Suprapubic skin (tissue), 4 donors: ENCODE data around the gene HIGD1A. TPM values are rescaled to one million over a fixed set of nuclear protein-coding genes. Genes with fewer than 3 reads are reported as not detected.

Experiments
- DNase-seq, 2 donors: peaks; one replicate each; pipeline ENCODE4 v3.0.0-alpha.2; 2019; ENCODE audit warnings: low spot score in 2 of 2
- H3K27ac ChIP-seq: fragments of 200-600 bp; sonication (generic); one replicate; pipeline ENCODE4 v1.5.1; 2019
- H3K27me3 ChIP-seq: fragments of 200-600 bp; sonication (generic); one replicate; pipeline ENCODE4 v1.5.1; 2019
- H3K36me3 ChIP-seq: fragments of 200-600 bp; sonication (generic); one replicate; pipeline ENCODE4 v1.5.1; 2019
- H3K4me1 ChIP-seq: fragments of 200-600 bp; sonication (generic); one replicate; pipeline ENCODE4 v1.5.1; 2019
- H3K4me3 ChIP-seq: fragments of 200-600 bp; sonication (generic); one replicate; pipeline ENCODE4 v1.5.1; 2019; ENCODE audit warnings: mild to moderate bottlenecking
- H3K9me3 ChIP-seq: fragments of 200-600 bp; sonication (generic); one replicate; pipeline ENCODE4 v1.5.1; 2019
- EP300 ChIP-seq: sonication (generic); formaldehyde crosslinking; IDR thresholded peaks from one replicate; pipeline ENCODE4 v1.6.1; 2017; ENCODE audit warnings: antibody characterized with exemption
- POLR2A ChIP-seq, 2 donors: fragments of 450-650 bp; IDR thresholded peaks; one replicate each; pipeline ENCODE4 v1.6.1; 2017; ENCODE audit warnings: antibody characterized with exemption in 2 of 2, mild to moderate bottlenecking in 2 of 2, moderate library complexity in 2 of 2
- POLR2AphosphoS5 ChIP-seq, 3 donors: sonication (generic); formaldehyde crosslinking; IDR thresholded peaks; one replicate each; pipeline ENCODE4 v1.6.1; 2017; ENCODE audit warnings: antibody characterized with exemption in 3 of 3
- WGBS: methylation state at CpG from one replicate; pipeline ENCODE4 v1.1.5; 2018; 5-methylcytosine and 5-hydroxymethylcytosine counted together
- total RNA-seq, 4 donors: library from RNA; depleted of rRNA; stranded (reverse); fragments of >200 nt; gene quantifications; one replicate each; pipeline ENCODE4 v1.1.0, GENCODE V29; 2016
- TF ChIP-seq, protein P1 (sequence below), 2 donors: fragments of 200-600 bp in 1 of 2; fragments of 450-650 bp in 1 of 2; sonication (generic) in 1 of 2; IDR thresholded peaks; one replicate each; pipeline ENCODE4 v1.5.1; 2016 to 2019; ENCODE audit warnings: antibody characterized with exemption in 2 of 2, mild to moderate bottlenecking in 1 of 2, moderate library complexity in 1 of 2

The HIGD1A gene
- total RNA-seq, 4 donors from 2014 or later = 46.8 to 91.9 (median 81.4) TPM

GRCh38 chr3:42733501-42734262 is 70.6 kb downstream of the HIGD1A start:
- TF ChIP-seq, protein P1, sequence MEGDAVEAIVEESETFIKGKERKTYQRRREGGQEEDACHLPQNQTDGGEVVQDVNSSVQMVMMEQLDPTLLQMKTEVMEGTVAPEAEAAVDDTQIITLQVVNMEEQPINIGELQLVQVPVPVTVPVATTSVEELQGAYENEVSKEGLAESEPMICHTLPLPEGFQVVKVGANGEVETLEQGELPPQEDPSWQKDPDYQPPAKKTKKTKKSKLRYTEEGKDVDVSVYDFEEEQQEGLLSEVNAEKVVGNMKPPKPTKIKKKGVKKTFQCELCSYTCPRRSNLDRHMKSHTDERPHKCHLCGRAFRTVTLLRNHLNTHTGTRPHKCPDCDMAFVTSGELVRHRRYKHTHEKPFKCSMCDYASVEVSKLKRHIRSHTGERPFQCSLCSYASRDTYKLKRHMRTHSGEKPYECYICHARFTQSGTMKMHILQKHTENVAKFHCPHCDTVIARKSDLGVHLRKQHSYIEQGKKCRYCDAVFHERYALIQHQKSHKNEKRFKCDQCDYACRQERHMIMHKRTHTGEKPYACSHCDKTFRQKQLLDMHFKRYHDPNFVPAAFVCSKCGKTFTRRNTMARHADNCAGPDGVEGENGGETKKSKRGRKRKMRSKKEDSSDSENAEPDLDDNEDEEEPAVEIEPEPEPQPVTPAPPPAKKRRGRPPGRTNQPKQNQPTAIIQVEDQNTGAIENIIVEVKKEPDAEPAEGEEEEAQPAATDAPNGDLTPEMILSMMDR (IDR thresholded peaks at IDR 0.05) = no peak
- TF ChIP-seq EP300 (no peak), POLR2A (IDR thresholded peaks at IDR 0.05) (no peak), POLR2AphosphoS5 (IDR thresholded peaks at IDR 0.05) (no peak)
- DNase-seq = peak in 1 of 2 donors; percentile 69
- Histone ChIP-seq H3K4me3 (no peak overlapping the region), H3K27ac (no peak overlapping the region), H3K27me3 (no peaks in the 10 kb centered on the region), H3K9me3 (no peaks in the 10 kb centered on the region), H3K36me3 (no peaks in the 10 kb centered on the region), H3K4me1 (no peaks in the 10 kb centered on the region)
- 83% methylated on average over 11 of the region's 13 CpGs for WGBS

Other genes with a start within 250 kb of the HIGD1A start
- 10 to 100 TPM; 22.4 to 44.4 (median 28.5) TPM for gene SEC22C, start 222.5 kb downstream of the HIGD1A start, total RNA-seq
- 10 to 100 TPM; 15.8 to 30.9 (median 23.9) TPM for gene SS18L2, start 213.6 kb downstream of the HIGD1A start, total RNA-seq
- 100 to 1,000 TPM in 1 of 4 donors, 10 to 100 TPM in 3; 47.7 to 328 (median 66.8) TPM for gene NKTR, start 203.8 kb downstream of the HIGD1A start, total RNA-seq
- 10 to 100 TPM; 17.9 to 36.1 (median 20.7) TPM for gene ZBTB47, start 150.8 kb downstream of the HIGD1A start, total RNA-seq
- gene KLHL40, start 119.0 kb downstream of the HIGD1A start, total RNA-seq = not detected
- gene HHATL, start 101.7 kb downstream of the HIGD1A start, total RNA-seq = 1 to 10 TPM in 1 of 4 donors, not detected in 3; 2.3 TPM
- under 1 TPM in 1 of 4 donors, not detected in 3; 0.89 TPM for gene CCDC13, start 31.2 kb downstream of the HIGD1A start, total RNA-seq
- gene ACKR2, start 5.0 kb upstream of the HIGD1A start, total RNA-seq = 1 to 10 TPM; 1.2 to 6.6 (median 3.4) TPM
- not detected for gene CYP8B1, start 71.4 kb upstream of the HIGD1A start, total RNA-seq
- 10 to 100 TPM; 12.7 to 34.4 (median 12.9) TPM for gene ZNF662, start 101.7 kb upstream of the HIGD1A start, total RNA-seq
- 1 to 10 TPM; 1.5 to 8.2 (median 3.2) TPM for gene GASK1A, start 174.8 kb upstream of the HIGD1A start, total RNA-seq